GDM1 (cell line): ENCODE results near the gene CALML3.

ENCODE experiments used
- DNase-seq: peaks from one replicate; lab custom pipeline; 2025; lab: John Stamatoyannopoulos, UW

Gene CALML3

DNA sequence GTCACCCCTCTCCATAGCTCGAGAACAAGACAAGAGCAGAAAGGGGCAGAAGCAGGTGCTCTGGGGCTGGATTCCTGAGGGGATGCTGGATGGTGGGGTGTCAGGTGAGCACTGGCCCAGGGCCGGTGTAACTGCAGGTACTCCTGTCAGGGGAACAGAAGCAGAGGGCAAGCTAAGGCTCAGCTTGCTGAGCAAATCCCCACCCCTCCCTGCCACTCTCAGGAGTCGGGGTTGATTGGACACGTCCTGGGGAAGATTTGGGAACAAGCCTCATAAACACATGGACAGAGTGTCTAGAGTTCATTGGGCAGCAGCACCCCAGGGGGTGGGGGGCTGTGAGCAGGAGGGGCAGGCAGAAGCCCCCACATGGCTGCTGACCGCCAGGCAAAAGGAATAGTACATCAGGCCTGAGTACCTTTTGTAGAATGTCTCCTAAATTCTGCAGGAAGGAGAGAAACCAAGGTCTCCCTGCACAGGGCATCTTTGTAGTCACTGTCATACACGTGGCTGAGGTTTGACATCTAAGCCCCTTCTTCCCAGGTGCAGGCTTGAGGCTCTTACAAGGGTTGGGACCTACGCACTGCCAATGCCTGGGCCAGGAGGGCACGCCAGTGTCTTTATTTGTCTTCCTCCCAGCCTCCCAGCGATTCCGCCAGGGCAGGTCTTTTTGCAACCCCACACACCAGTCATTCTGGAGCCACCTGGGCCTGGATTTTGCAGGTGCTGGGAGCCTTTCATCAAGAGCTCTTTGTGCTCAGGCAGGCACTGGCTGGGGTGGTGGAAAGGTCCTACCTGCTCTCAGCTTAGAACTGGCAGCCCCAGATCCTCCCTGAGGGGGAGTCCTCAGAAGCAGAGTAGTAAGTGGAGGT is 2.8 kb downstream of the CALML3 start:
- DNase-seq: no peak

DNA sequence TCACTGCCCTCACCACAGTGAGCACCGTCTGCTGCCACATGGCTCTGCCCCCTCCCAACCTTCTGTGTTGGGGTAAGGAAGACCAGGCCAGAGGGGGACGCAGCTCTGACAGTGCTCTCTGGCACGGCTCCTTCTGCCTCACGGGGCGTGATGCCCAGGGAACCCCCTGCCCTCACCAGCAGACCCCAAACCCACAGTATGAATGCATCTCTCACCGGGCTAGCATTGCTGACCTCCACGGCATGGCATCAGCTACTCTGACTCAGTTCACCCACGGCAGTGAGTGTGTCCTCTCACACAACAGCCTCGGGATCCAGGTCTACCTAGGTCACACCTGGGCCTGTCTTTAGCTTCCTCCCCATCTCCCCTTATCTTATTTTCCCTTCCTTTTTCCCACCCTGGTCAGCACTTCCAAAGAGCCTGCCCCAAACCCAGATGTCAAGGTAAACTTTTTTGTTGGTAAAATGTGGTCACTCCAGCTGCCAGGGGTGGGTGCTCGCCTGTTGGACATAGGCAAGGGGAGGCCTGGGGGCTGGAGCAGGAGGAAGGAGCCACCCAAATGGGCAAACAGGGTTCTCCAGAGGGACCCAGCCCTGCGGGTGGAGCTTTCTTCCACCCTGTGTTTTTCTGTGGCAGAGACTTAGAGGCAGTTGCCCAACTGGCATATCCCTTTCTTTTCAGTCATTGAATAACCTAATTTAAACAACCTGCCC is 4.4 kb downstream of the CALML3 start:
- DNase-seq: no peak

DNA sequence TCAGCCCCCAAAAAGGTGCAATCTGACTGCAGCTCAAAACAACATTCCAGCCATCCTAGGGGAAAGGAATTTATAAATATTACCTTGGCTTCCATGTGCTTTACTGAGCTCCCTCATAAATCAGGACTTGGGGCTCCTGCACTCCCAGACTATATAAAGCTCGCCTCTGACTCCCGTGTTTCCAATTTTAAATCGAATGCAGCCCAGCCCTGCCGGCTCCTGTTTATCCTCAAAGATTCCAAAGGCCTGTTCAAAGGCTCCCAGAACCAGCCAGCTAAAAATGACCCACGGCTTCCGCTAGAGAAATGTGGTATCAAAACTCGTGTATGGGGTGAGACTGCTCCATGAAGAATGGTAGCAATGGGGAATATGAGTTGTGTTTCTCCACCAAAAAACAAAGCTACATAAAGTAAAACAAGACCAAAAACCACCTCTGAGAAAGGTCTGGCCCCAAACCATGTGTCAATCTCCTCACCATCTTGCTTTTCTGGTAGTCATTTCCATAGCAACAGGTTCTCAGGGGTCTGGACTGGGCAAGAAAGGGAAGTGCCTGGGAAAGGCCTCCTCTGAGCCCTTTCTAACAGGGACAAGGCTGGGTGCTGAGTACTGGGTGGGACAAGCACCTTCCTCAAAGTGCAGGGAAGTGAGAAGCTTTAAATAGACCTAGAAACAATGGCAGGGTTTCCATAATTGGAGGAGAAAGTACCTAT is 5.1 kb downstream of the CALML3 start:
- DNase-seq: no peak

DNA sequence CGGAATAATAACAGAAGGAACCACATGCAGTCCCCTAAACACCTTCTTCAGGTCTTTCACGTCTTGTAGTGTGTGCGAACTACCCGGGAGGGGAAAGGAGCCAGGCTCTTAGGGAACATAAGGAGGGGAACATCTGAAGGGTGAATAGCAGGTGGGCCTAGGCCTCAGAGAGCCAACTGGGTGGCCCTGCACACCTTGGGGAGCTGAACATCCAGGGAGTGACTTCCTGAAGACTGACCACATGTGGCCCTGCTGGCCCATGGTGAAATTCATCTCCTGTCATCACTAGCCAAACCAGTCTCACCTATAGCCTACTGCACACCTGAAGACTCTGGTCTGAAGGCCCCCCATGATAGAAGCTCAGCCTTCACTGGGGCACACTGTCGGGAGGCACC is 5.6 kb downstream of the CALML3 start:
- no peak for DNase-seq

DNA sequence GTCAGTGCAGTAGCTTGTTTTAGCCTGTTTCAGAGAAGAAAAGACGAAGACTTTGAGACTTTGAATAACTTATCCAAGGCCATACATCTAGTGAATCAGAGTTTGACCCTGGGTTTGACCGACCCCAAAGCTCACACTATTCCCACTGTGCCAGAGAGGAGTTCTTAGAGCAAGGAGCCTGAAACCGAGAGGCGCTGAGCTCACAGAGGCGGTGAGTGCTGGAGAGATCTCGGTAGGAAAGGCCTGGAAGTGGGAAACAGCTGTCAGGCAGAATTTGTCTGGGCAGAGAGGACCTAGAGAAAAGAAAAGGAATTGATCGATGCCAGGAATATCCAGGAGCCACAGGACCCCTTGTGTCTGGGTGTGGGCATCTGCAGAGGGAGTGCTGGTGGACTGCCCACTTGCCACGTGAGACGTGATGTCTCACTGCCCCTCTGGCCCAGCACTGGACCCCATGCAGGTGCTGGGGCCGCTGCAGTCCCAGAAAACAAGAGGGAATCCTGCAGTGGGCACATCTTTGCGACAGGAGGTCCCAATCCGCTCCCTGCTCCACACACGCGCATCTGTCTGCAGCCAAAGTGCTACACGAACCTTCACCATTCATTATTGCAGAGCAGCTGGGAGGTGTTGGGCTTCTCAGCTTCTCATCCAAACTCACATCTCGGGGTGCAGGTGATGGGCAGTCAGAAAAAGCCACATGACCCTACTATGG is 6.2 kb downstream of the CALML3 start:
- no peak for DNase-seq

DNA sequence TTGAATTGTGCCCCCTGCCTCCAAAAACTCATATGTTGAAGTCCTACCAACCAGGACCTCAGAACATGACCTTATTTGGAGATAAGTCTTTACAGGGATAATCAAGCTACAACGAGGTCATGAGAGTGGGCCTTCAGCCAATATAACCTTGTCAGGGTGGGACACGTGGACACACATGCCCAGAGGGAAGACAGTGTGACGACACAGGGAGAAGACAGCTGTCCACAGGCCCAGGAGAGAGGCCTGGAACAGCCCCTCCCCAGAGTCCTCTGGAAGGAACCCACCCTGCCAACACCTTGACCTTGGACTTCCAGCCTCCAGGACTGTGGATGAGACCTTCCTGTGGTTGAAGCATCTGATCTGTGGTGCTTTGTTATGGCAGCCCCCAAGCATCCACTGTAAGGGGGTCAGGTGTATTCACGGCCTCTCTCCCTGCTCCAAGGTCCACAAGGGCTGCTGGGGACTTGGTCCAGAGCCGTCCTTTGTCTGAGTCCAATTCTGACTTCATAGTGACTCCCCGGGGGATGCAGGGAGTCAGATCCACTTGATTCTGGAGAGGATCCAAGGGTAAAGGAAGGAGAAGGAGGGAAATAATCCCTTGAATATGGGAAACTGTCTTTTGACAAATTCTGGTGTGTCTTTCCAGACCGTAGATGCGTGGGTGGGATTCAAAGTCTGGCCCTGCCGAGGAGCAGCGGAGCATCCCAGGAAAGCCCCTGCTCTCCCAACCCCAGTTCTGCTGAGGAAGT is 7.0 kb downstream of the CALML3 start:
- DNase-seq: no peak

DNA sequence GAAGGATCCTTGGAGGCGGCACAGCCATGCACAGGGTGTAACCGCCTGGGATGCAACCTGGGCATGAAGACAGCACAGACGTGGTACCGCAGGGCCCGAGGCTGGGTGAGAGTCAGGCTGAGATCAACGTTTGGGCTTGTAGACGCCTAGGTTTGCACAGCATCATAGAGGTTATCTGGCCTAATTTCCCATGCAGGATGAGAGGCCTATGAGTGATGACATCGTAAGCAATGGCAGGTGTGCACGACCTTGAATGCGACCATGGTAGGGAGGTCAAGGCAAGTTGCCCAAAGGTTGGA is 7.5 kb downstream of the CALML3 start:
- DNase-seq: no peak

DNA sequence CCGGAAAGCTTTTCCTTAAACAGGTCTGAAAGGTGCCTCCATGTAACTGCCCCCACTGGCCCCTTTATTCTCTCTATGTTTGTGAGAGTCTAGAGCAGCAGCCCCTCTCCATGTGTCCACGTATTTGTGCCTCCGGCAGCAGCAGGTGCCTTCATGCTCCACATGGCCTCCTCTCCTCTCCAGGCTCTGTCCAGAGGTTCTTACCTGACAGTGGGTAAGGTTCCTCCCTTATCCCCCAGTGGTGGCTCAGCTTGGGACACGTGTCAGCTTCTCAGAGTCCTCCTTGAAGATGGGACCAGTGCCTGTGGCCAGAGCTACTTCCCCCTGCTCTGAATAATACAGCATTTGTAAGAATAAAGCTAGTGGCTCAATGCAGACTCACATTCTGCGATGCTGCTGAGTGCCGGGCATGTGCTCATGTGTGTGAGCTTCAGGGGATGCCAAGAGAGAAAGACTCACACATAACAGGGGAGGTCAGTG is 7.9 kb downstream of the CALML3 start:
- no peak for DNase-seq

DNA sequence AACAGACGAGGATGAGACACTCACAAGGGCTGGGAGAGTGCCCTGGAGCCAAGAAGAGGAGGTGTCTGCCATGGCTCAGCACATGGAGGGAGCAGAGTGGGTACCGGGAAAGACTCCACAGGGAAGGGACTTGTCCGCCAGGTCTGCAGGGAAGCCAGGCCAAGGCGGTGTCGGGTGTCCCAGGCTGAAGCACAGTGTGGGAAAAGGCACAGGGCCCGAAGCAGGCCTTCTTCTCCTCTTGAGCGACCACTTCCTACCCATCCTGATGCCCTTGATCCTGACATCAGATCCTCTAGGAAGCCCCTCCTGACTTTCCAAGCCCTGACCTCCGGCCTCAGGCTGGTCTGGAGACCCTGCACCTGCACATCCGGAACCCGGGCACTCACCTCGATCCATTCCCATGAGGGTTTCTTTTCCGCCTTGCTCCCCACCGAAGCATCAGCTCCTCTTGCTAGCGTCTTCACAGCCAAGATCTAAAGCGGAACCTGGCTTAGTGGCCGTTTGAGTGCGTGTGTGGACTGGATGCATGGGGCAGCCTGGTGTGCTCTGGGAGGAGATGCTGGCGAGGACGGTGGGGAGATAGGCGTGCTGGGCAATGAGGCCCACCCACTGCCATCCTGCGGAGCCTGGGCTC is 8.5 kb downstream of the CALML3 start:
- DNase-seq: no peak

DNA sequence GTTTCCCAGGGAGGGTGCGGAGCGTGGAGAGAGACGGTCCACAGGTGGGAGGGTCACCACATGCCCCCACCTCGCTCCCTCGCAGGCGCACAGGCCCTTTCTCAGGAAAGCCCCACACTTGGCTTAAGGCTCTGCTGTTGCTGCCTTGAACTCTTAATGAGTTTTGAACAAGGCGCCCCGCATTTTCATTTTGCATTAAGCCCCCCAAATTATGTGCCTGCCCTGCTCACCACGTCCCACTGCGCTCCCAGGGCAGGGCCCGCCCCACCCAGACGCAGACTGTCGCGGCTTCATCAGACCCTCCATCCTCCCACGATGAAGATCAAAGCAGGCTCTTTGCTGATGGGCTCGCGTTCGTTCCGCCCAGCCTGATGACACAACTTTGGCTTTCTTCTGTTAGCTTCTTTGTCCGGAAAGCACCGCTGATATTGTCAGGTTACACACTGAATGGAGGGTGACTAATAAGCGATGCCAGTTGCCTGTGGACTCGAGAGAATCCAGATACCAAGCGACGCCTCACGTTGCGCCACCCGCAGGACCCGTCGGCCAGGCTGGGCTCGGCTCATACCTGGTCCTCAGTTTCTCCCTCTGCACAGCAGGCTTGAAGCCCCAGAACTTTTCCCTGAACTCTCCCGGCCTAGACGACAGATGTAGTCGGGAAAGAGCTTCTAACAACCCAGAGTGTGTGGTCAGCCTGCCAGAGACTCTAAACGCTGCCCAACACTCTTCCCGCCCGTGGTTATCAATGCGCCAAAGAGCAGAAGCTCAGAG is 9.5 kb downstream of the CALML3 start:
- DNase-seq: no peak

DNA sequence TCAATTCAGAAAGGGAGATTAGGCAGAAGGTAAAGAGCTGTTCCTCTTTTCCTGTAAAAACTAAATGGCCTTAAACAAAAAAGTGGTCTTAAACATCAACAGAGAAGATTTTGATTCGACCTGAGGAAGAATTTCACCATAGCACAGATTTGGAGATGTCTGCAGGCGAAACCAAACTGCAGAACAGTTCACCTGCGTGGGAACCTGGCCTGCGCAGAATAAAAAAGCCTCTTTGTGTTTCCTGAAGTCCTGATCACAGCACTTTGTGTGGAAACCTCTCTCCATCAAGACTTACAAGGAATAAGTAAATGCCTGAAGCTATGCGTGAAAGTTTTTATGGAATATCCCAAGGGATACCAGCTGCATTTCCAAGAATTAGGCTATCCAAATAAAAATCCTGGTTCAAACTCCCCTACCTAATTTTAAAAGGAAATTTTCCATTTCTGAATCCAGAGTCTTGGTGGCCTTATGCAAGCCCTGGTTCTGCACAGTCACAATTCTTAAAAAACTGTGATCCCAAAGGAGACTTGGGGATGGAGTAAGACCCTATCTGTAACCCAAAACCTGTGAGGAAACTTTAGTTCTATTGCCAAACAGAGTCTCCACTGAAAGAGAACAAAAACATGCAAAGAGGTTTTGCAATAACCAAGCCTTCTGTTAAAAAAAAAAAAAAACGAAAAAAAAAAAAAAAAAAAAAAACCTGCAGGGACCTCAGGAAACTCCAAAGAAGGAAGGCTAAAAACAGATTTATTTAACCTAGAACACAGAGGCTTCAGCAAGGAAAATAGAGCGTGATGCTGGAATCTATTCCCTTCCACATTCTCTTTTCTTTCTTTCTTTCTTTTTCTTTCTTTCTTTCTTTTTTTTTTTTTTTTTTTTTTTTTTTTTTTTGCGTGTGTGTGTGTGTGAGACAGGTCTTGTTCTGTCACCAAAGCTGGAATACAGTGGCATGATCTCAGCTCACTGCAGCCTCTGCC is 10.4 kb downstream of the CALML3 start:
- DNase-seq: no peak

DNA sequence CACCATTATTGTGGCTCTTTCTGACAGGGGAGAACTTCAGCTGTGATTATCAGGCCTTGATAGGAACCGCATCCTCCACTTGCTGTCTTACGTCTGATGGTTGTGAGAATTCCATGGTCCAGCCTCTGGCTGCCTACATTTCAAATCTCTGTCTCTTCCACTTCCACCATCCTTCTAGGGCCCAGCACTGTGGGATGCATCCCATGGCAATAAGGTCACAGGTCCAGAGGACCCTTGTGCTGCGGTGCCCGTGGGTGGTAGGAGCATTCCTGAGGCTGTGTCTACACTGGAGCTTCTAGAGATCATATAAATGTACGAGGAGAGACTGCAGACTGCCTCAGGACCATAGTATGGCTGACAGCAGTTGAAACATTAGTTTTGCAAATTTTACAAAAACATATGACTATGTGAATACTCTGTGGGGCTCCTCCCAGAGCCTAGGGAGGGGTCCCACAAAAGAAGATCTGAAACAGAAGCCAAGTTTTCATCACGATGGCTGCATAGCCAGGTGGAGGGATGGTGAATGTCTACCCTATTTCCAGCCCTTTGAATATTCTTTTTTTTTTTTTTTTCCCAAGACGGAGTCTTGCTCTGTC is 11.8 kb downstream of the CALML3 start:
- DNase-seq: no peak

DNA sequence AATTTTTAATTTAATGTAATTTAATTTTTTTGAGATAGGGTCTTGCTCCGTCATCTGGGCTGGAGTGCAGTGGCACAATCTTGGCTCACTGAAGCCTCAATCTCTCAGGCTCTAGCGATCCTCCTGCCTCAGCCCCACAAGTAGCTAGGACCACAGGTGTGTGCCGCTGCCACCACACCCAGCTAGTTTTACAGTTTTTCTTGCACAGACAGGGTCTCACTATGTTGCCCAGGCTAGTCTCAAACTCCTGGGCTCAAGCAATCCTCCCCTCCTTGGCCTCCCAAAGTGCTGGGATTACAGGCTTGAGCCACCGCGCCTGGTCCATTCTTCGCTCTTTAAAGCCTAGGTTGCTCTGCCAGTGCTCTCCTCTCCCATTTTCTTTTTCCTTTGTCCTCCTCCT is 12.9 kb downstream of the CALML3 start:
- DNase-seq: no peak

DNA sequence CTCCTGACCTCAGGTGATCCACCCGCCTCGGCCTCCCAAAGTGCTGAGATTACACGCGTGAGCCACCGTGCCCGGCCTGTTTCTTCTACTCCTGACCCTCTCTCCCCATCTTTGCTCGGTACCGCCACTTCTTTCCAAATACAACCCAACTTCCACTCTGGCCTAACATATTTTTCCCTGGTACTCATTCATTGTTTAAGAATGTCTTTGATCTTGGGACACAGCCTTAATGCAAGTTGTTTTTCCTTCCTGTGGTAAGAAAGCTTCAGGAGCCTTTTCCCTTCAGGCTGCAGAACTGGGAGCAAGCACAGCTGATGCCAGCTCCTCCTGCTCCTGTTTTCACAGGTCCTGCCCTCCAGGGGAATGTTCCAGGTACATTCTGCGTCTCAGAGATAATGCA is 13.7 kb downstream of the CALML3 start:
- no peak for DNase-seq

DNA sequence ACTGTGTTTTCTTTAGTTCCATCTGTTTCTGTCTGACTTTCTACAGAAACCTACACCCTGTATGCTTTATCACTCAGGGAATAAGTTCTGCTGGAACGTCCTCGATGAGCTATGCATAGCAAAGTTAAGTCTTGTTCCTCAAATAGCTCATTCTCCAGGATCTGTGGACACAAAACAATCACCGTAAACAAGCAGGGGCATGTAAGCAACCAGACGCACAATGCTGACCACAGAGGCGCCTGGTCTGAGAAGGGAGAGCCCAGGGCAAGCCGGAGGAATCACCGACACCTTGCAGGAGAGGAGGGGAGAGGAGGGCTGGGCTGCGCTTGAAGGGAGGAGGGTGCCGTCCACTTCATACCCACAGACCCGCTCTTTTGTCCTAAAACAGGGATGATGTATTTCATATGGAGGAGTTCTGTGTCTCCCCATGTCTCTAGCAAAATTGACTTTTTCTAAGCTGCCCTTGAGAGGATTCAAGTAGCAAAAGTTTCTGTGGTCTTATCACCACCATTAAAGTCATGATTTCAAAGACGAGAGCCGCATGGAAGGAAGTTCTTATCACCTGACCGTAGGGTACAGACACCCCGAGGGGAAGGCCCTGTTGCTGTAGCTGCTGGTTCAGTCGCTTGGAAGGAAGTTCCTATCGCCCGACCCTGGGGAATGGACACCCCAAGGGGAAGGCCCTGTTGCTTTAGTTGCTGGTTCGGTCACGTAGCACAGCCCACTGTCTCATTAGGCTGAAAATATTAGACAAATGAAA is 14.3 kb downstream of the CALML3 start:
- no peak for DNase-seq

DNA sequence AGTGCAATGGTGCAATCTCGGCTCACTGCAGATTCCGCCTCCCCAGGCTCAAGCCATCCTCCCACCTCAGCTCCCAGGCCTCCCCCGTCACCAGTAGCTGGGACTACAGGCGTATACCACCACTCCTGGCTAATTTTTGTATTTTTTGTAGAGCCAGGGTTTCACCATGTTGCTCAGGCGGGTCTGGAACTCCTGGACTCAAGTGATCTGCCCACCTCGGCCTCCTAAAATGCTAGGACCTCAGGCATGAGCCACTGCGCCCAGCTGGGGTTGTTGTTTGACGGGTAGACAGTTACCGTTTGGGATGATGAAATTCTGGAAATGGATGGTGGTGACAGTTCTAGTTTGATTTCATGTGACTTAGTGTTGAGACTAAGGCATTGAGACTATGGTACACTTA is 15.3 kb downstream of the CALML3 start:
- no peak for DNase-seq

DNA sequence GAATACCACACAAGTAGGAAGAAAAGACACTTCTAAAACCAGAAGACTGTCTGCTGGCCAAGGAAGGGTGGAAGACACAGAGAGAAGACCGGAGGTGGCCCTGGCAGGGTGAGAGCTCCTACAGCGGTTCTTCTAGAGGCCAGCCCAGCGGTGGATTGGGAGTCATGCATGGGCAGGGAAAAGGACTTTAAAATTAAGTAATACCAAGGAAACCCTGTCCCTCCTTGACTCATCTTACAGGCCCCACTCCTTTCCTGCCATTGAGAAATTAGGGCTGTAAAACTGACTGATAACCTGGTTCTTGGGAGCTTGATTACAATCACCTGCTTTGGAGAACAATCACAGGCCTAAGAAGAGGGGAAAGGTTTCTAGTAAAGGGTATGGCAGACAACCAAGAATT is 16.1 kb downstream of the CALML3 start:
- no peak for DNase-seq

DNA sequence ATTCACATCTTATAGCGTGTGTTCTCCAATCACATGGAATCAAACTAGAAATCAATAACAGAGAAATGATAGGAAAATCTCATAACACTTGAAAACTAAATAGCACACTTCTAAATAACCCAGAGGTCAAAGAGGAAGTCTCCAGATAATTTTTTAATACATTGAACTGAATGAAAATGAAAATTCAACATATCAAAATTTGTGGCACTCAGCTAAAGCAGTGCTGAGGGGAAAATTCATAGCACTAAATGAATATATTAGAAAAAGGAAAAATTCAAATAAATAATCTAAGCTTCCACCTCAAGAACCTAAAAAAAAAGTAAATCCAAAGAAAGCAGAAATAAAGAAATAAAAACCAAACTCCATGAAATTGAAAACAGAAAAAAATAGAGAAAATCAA is 17.3 kb downstream of the CALML3 start:
- DNase-seq: no peak
